Activated CD4-positive, alpha-beta T cell treated with anti-CD3 and anti-CD28 coated beads, Interleukin-2, Interleukin-6, amounts not matched to agents 100 ng/mL and 50 ng/mL, durations not matched to agents 16 hours and 8 hours (primary cell): ENCODE measurements around the gene SLC26A4.

ENCODE experiments used
- DNase-seq: peaks from one replicate; pipeline ENCODE4 v3.0.0-alpha.2; 2020

Gene SLC26A4

DNA sequence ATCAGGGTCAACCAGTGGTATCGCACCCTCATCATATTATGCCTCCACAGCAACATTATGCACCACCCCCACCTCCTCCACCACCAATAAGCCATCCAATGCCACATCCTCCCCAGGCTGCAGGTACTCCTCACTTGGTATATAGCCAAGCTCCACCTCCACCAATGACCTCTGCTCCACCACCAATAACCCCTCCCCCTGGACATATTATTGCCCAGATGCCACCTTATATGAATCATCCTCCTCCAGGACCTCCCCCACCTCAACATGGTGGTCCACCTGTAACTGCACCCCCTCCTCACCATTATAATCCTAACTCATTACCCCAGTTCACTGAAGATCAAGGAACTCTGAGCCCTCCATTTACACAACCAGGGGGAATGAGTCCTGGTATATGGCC, 98.0 kb downstream of the SLC26A4 start:
- no peak for DNase-seq

DNA sequence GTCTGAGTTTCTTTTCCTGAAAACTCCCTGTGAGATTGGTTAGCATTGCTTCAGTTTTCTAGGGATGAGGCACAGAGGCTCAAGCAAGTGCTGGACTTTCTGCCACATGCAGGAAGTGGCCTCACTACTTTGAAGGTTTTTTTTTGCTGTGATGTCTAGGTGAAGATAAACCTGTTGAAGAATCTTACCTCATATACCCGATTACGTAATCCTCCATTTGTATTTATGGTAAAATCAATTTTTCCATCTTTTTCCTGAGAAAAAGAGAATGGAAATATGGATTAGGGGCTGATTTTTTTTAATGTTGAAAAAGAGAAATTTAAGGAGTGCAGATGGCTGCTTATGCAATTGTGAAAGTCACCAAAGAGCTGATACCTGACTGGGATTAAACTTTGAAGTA, 106.8 kb downstream of the SLC26A4 start:
- DNase-seq, result no peak
